K562 (cell line): ENCODE measurements around the gene NTRK3.

ENCODE experiments used
- CREM ChIP-seq: IDR thresholded peaks from 2 replicates; pipeline ENCODE4 v1.6.1; 2014; ENCODE audit warnings: antibody characterized with exemption, low read depth
- CTCF ChIP-seq, 3 experiments: IDR thresholded peaks in 2 of 3; conservative IDR thresholded peaks in 1 of 3; 2 replicates each; pipeline ENCODE4 v1.5.1; 2011 to 2012; ENCODE audit warnings: low read length in 3 of 3, mild to moderate bottlenecking in 3 of 3, control low read depth in 2 of 3, improper control_type of control experiment in 1 of 3, inconsistent platforms in 1 of 3, low read depth in 1 of 3, mixed read lengths in 1 of 3, moderate library complexity in 1 of 3; ENCODE audit not compliant: insufficient read depth in 2 of 3
- HBP1 ChIP-seq: fragments of 450-650 bp; formaldehyde crosslinking; IDR thresholded peaks from 2 replicates; pipeline ENCODE4 v1.4.0; 2022; ENCODE audit warnings: missing genetic modification characterization
- SRF ChIP-seq, 2 experiments: fragments of 250-450, 450-650 bp in 1 of 2; sonication (Bioruptor Pico) in 1 of 2; sonication (generic) in 1 of 2; formaldehyde crosslinking; IDR thresholded peaks; 2 replicates each; pipeline versions ENCODE4 v1.5.0 to v1.5.1; 2020 to 2022; ENCODE audit warnings: mild to moderate bottlenecking in 1 of 2, missing genetic modification reagents in 1 of 2
- USF1 ChIP-seq: sonication (generic); formaldehyde crosslinking; IDR thresholded peaks from 2 replicates; pipeline ENCODE4 v1.9.0; 2022; ENCODE audit warnings: mild to moderate bottlenecking, missing genetic modification reagents
- ZNF212 ChIP-seq: fragments of 450-650 bp; formaldehyde crosslinking; IDR thresholded peaks from 2 replicates; pipeline ENCODE4 v1.4.0; 2020; ENCODE audit warnings: mild to moderate bottlenecking
- ZNF347 ChIP-seq: fragments of 450-650 bp; formaldehyde crosslinking; IDR thresholded peaks from 2 replicates; pipeline ENCODE4 v1.4.0; 2020; ENCODE audit warnings: low read depth, mild to moderate bottlenecking, moderate library complexity
- ZNF431 ChIP-seq: sonication (generic); formaldehyde crosslinking; IDR thresholded peaks from 2 replicates; pipeline ENCODE4 v1.8.0; 2022; ENCODE audit warnings: mild to moderate bottlenecking, missing genetic modification reagents
- TF ChIP-seq, protein P1 (sequence below): fragments of 450-650 bp; formaldehyde crosslinking; IDR thresholded peaks from 2 replicates; pipeline ENCODE4 v1.4.0; 2020; ENCODE audit warnings: mild to moderate bottlenecking, moderate library complexity
- TF ChIP-seq, protein P2 (sequence below): sonication (generic); formaldehyde crosslinking; IDR thresholded peaks from 2 replicates; pipeline ENCODE4 v1.8.0; 2022; ENCODE audit warnings: mild to moderate bottlenecking, missing genetic modification reagents, borderline replicate concordance

DNA sequence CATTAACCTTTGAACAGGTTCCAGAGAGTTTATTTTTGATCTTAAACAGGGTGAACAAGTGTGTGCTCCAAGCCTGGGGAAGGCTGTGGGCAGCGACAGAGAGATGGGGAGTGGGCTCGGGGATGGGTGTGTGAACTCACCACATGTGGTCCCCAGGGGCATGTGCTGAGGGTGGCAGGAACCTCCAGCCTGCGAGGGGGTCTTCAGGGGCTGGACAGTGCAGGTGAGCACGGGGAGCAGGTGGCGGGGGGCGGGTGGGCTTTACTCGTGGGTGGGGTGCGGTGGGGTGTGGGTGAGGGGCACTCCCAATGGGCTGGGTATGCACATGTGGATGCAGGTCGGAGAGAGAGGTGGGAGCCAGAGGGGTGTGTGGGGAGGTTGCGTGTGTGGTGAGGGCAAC lies 9.6 kb upstream of the NTRK3 start:
- TF ChIP-seq CREM (no peak), ZNF347 (CRISPR knock-in tag) (no peak), ZNF212 (no peak), USF1 (no peak), HBP1 (CRISPR knock-in tag) (no peak), SRF (CRISPR knock-in tag; IDR thresholded peaks at IDR 0.05) (no peak), ZNF431 (no peak), CTCF (IDR thresholded peaks at IDR 0.05 in 2 of 3, conservative IDR thresholded peaks at IDR 0.05 in 1 of 3; ENCODE audit: insufficient read depth in 2 of 3, low read depth in 1 of 3, low read length in 3 of 3) (no peak)
- TF ChIP-seq, protein P1, sequence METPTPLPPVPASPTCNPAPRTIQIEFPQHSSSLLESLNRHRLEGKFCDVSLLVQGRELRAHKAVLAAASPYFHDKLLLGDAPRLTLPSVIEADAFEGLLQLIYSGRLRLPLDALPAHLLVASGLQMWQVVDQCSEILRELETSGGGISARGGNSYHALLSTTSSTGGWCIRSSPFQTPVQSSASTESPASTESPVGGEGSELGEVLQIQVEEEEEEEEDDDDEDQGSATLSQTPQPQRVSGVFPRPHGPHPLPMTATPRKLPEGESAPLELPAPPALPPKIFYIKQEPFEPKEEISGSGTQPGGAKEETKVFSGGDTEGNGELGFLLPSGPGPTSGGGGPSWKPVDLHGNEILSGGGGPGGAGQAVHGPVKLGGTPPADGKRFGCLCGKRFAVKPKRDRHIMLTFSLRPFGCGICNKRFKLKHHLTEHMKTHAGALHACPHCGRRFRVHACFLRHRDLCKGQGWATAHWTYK (CRISPR knock-in tag): no peak
- TF ChIP-seq, protein P2, sequence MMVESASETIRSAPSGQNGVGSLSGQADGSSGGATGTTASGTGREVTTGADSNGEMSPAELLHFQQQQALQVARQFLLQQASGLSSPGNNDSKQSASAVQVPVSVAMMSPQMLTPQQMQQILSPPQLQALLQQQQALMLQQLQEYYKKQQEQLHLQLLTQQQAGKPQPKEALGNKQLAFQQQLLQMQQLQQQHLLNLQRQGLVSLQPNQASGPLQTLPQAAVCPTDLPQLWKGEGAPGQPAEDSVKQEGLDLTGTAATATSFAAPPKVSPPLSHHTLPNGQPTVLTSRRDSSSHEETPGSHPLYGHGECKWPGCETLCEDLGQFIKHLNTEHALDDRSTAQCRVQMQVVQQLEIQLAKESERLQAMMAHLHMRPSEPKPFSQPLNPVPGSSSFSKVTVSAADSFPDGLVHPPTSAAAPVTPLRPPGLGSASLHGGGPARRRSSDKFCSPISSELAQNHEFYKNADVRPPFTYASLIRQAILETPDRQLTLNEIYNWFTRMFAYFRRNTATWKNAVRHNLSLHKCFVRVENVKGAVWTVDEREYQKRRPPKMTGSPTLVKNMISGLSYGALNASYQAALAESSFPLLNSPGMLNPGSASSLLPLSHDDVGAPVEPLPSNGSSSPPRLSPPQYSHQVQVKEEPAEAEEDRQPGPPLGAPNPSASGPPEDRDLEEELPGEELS (CRISPR knock-in tag): no peak
